ENCODE results near the gene TIGD3.

Gene TIGD3

DNA sequence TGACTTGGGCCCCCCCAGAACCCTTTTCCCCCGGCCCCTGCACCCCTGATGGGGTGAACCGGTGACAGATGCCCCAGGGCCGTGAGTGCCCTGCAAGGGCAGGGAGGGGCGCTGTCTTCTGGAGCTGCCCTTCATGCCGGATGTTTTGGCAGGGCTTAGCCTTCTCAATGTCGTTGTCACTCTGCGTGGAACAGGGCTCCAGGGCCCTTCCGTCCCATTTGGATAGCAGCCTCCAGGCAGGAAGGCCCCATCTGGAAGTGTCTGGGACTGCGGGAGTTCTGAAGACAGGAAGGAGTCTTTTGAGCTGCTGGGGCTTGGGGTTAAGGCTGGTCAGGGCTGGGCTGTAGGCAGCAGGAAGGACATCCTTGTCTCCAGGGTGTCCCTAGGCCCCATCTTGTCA is 36.4 kb downstream of the TIGD3 start:
- no peak for DNase-seq

GRCh38 chr11:65392186-65392829 is 37.8 kb downstream of the TIGD3 start:
- DNase-seq: no peak

- DNase-seq: no peak
Observed at GRCh38 chr11:65392899-65393298, 38.3 kb downstream of the TIGD3 start.

- no peak for DNase-seq
Observed at GRCh38 chr11:65393513-65394079, 39.0 kb downstream of the TIGD3 start.

DNA sequence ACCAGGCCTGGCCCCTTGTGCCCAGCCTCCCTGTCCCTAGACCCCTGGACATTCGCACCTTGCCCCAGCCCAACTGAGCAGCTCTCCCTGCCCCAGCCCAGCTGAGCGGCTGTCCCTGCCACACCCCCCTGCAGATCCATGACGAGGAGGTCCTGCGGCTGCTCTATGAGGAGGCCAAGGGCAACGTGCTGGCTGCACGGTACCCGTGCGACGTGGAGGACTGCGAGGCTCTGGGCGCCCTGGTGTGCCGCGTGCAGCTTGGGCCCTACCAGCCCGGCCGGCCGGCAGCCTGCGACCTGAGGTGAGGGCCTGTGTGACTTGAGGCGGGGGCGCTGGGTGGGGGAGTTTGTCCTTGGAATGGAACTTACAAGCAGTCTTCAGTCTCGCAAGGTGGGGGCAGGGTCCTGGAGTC is 39.6 kb downstream of the TIGD3 start:
- DNase-seq: no peak

GRCh38 chr11:65395961-65396530 is 41.5 kb downstream of the TIGD3 start:
- no peak for DNase-seq

DNA sequence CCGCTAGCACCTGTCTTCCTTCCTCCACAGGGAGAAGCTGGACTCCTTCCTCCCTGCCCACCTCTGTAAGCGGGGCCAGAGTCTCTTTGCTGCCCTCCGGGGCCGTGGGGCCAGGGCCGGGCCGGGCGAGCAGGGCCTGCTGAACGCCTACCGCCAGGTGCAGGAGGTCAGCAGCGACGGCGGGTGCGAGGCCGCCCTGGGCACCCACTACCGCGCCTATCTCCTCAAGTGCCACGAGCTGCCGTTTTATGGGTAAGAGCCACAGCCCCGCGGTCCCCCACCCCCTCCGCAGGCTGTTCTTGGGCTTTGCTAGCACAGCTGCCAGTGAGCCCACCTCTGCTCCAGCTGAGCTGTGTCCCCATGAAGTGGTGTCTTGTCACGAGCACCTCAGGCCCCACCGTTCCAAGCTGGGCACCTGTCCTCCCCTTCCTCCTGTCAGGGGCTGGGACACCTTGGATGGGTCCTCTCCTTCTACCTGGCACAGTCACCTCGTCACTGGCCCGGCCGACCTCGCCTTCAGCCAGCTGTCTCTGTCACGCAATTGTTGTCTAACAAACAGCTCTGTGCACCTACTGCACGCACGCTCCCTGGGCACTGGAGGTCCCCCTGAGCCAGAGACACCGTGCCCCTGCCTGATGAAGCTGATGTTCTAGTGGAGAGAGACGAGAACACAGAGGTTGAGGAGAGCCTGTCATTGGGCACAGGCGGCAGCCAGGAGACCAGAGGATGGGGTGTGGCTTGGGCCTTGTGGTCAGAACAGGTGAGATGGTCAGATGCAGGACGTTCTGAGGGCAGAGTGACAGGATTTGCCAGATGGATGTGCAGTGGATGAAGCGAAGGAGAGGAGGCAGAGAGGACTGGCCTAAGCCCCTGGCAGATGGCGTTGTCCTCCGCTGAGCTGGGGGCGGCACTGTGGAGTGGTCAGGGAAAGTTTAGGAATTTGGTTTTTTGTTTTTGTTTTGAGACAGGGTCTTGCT is 42.5 kb downstream of the TIGD3 start:
- no peak for DNase-seq

DNA sequence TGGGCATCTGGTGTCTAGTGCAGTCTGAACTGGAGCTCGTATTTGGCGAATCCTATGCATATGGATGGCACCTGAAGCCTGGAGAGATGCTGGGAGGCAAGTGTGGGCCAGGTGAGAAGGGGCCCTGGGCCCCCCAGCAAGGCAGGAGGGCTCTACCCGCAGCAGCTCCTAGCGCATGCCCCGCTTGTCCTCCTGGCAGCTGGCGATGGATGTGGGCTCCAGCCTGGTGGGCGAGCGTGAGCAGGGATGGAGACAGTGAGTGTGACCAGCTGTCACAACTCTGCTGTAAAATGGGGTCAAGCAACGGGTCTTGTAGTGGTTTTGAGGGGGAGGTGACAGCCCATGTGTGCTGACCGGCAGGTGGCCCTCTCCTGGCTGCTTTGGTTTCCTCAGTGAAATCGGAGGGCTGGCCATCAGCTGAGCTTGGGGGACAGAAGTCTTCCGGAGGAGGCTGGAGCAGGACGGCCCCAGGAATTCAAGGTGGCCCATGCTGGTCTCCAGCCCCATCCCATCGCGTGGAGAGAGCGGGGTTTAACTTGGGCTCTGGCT is 43.9 kb downstream of the TIGD3 start:
- no peak for DNase-seq

- DNase-seq: no peak
Observed at GRCh38 chr11:65399249-65399648, 44.7 kb downstream of the TIGD3 start.

- DNase-seq: no peak
Observed at GRCh38 chr11:65399845-65400244, 45.3 kb downstream of the TIGD3 start.

DNA sequence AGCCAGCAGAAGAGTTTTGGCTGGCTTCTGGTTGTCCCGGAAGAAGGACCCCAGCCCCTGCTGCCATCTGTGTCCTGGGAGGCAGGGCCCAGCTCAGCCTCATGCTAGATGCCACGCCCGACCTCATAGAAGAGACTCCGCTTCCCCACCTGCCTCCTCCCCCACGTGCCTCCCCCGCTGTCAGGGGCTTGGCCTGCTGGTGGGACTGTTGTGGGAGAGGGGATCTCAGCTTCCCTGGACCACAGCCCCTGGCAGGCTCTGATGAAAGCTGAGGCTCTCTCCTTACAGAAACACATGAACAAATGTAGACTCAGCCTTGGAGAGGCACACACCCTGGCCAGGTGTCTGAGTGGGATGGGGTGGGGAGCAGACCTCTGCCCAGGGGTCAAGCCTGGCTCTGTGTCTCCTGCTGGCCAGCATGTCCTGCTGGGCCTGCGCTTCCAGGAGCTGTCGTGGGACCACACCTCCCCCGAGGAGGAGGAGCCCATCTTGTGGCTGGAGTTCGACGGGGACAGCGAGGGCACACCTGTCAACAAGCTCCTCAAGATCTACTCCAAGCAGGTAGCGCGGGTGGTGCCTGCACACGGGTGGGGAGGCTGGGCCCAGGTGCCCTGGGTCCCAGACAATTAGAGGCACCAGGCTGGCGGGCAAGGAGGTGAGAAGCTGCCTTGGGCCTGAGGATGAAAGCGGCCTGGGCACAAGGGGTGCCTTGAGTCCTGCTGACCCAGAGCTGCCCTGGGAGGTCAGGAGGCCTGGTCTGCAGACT is 45.9 kb downstream of the TIGD3 start:
- no peak for DNase-seq

GRCh38 chr11:65401073-65401802 is 46.7 kb downstream of the TIGD3 start:
- no peak for DNase-seq

DNA sequence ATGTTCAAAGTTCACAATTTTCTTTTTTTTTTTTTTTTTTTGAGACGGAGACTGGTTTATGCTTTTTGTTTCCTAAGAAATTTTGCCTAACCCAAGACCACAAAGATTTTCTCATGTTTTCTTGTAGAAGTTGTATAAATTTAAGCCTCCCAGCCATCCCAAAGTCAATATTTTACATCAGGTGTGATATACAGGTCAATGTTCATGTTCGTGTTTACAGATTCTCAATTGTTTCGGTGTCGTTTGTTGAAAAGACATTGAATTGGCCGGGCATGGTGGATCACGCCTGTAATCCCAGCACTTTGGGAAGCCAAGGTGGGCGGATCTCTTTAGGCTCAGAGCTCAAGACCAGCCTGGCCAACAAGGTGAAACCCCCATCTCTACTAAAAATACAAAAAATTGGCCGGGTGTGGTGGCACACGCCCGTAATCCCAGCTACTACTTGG is 47.3 kb downstream of the TIGD3 start:
- no peak for DNase-seq

- DNase-seq: no peak
Observed at GRCh38 chr11:65402790-65403189, 48.2 kb downstream of the TIGD3 start.

DNA sequence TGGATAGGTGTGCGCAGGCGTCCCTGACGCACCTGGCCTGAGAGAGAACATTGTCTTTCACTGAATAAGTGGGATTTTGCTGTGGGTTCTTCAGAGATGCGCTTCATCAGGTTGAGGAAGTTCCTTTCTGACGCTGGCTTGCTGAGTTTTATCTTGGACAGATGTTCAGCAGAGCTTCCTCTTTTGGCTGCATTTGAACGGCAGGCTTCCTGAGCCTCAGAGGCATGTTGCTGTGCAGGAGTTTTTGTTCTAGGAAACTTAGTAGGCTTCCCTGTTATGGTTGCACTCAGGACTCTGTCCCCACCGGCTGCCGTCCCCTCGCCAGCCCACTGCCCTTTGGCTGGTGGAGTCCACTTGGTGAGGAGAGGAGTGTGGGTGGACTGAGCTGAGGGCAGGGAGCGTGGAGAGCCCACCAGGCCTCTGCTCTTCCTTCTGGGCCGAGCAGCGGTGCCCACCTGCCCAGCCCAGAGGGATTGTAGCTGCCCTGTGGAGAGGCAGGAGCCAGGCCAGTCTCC is 49.1 kb downstream of the TIGD3 start:
- DNase-seq: no peak

DNA sequence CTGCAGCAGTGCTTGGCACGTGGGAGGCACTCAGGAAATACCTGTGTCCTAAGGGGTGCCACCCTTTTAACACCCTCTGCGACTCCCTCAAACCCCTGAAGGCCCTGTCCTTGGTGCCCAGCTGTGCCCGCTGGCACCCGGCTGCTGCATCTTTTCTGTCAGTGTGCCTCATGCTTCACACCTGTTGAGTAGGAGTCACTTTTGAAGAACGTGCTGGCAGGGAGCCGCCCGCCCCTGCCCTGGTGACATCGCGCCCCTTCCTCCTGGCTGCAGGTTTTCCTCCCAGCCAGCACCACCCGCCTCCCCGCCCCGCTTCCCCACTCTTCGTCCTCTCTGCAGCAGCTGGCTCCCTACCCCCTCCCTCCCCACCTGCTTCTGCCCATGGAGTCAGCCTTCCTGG is 49.7 kb downstream of the TIGD3 start:
- DNase-seq: no peak

DNA sequence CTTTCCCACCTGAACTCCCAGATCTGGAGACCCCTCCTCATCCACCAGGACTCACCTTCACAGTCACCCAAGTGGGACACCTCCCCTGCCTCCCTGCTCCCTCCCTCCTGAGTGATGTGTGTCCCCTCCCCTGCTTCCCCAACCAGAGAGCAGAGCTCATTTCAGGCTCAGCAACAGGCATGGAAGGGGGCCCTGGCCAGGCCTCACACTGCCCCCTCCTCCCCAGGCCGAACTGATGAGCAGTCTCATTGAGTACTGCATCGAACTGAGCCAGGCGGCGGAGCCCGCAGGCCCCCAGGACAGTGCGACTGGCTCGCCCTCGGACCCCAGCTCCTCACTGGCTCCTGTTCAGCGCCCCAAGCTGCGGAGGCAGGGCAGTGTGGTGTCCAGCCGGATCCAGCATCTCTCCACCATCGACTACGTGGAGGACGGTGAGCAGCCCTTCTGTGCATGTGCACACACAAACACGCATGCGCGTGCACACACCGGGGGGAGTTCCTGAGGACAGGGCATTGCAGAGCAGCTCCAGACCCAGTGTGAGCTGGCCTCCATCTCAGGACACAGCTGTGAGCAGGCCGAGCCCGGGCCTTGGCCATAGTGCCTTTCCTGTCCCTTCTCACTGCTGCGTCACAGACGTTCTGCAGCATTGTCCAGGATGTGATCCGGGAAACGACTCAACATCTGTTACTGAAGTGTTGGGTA is 50.2 kb downstream of the TIGD3 start:
- DNase-seq: no peak

Measured in GOT3 (cell line).